IMR-90 (cell line): ENCODE data around the gene AFMID. TPM values are rescaled to one million over a fixed set of nuclear protein-coding genes. Genes with fewer than 3 reads are reported as not detected.

Experiments
- ATAC-seq: fragments of 200-7000 bp; cut with Tn5 transposase; 2 replicates; pipeline ENCODE4 v1.9.1; 2020; ENCODE audit warnings: low read depth, mild to moderate bottlenecking, moderate library complexity
- BruUV-seq: library from RNA; stranded (reverse); fragments of 400-500 nt; replicated peaks from 2 replicates; lab custom pipeline; 2021; lab: Mats Ljungman, UMichigan
- CTCF ChIA-PET: fragments of 300-600 bp; formaldehyde crosslinking; extraction: SDS; loops from one replicate; lab custom pipeline; 2021; ENCODE audit warnings: antibody characterized with exemption; lab: Yijun Ruan, JAX
- POLR2A ChIA-PET: fragments of 300-600 bp; sonication (Branson Sonifier 250); formaldehyde crosslinking; loops from one replicate; lab custom pipeline; 2022; ENCODE audit warnings: antibody characterized with exemption; ENCODE audit not compliant: unreplicated experiment; lab: Charles Lee
- DNase-seq: peaks from one replicate; pipeline ENCODE4 v3.0.0; 2013
- H2AFZ ChIP-seq: replicated peaks from 2 replicates; pipeline ENCODE3; 2013; ENCODE audit warnings: low read length, mild to moderate bottlenecking; ENCODE audit not compliant: poor library complexity
- H2AK5ac ChIP-seq: 2 replicates; pipeline ENCODE4 v1.6.1; 2013; ENCODE audit warnings: low read depth, low read length, inconsistent platforms
- H2AK9ac ChIP-seq: replicated peaks from 2 replicates; pipeline ENCODE3; 2013; ENCODE audit warnings: mild to moderate bottlenecking, low read depth, low read length, moderate library complexity; ENCODE audit not compliant: poor library complexity
- H2BK120ac ChIP-seq: 2 replicates; pipeline ENCODE4 v1.6.1; 2013; ENCODE audit warnings: low read depth, low read length, inconsistent platforms
- H2BK15ac ChIP-seq: 3 replicates; pipeline ENCODE4 v1.6.1; 2013; ENCODE audit warnings: low read depth, low read length, inconsistent platforms
- H2BK20ac ChIP-seq: 2 replicates; pipeline ENCODE4 v1.6.1; 2013; ENCODE audit warnings: low read depth, mild to moderate bottlenecking, inconsistent platforms, low read length, moderate library complexity
- H2BK5ac ChIP-seq: 2 replicates; pipeline ENCODE4 v1.6.1; 2013; ENCODE audit warnings: mild to moderate bottlenecking, low read depth, low read length, inconsistent platforms; ENCODE audit not compliant: poor library complexity, severe bottlenecking
- H3K14ac ChIP-seq: replicated peaks from 2 replicates; pipeline ENCODE4 v1.6.1; 2013; ENCODE audit warnings: low read depth, low read length, inconsistent platforms
- H3K18ac ChIP-seq: 2 replicates; pipeline ENCODE4 v1.6.1; 2013; ENCODE audit warnings: low read depth, low read length, control low read depth
- H3K23ac ChIP-seq: 2 replicates; pipeline ENCODE4 v1.6.1; 2013; ENCODE audit warnings: low read depth, low read length, inconsistent platforms
- H3K27ac ChIP-seq: 2 replicates; pipeline ENCODE4 v1.5.1; 2013; ENCODE audit warnings: mild to moderate bottlenecking, control low read depth, low read length; ENCODE audit not compliant: insufficient read depth
- H3K27me3 ChIP-seq: 2 replicates; pipeline ENCODE4 v1.6.1; 2013; ENCODE audit warnings: low read length; ENCODE audit not compliant: control insufficient read depth, insufficient read depth
- H3K36me3 ChIP-seq: 2 replicates; pipeline ENCODE4 v1.6.1; 2013; ENCODE audit warnings: low read length, mixed read lengths; ENCODE audit not compliant: control insufficient read depth, insufficient read depth
- H3K4ac ChIP-seq: 2 replicates; pipeline ENCODE4 v1.6.1; 2013; ENCODE audit warnings: low read depth, low read length, inconsistent platforms
- H3K4me1 ChIP-seq: 2 replicates; pipeline ENCODE4 v1.6.1; 2013; ENCODE audit warnings: low read length, mixed read lengths; ENCODE audit not compliant: control insufficient read depth, insufficient read depth
- H3K4me2 ChIP-seq: 2 replicates; pipeline ENCODE4 v1.6.1; 2013; ENCODE audit warnings: low read depth, mild to moderate bottlenecking, control low read depth, low read length, moderate library complexity
- H3K4me3 ChIP-seq: 2 replicates; pipeline ENCODE4 v1.5.1; 2013; ENCODE audit warnings: low read depth, mild to moderate bottlenecking, control low read depth, low read length, moderate library complexity; ENCODE audit not compliant: insufficient read depth
- H3K56ac ChIP-seq: 2 replicates; pipeline ENCODE4 v1.6.1; 2013; ENCODE audit warnings: low read length, inconsistent platforms; ENCODE audit not compliant: insufficient read depth; ENCODE audit errors: extremely low read depth
- H3K79me1 ChIP-seq, 2 experiments: 2 replicates each; pipeline ENCODE4 v1.6.1; 2013; ENCODE audit warnings: low read length in 2 of 2, inconsistent platforms in 1 of 2, low read depth in 1 of 2
- H3K9ac ChIP-seq: 2 replicates; pipeline ENCODE4 v1.6.1; 2013; ENCODE audit warnings: low read depth, low read length, control low read depth
- H3K9me1 ChIP-seq: 2 replicates; pipeline ENCODE4 v1.6.1; 2013; ENCODE audit warnings: low read length, inconsistent platforms; ENCODE audit not compliant: insufficient read depth
- H3K9me3 ChIP-seq: 2 replicates; pipeline ENCODE4 v1.6.1; 2013; ENCODE audit warnings: low read length; ENCODE audit not compliant: control insufficient read depth, insufficient read depth
- H4K20me1 ChIP-seq: 2 replicates; pipeline ENCODE4 v1.6.1; 2013; ENCODE audit warnings: low read length, inconsistent platforms; ENCODE audit not compliant: insufficient read depth
- H4K5ac ChIP-seq: 2 replicates; pipeline ENCODE4 v1.6.1; 2013; ENCODE audit warnings: mild to moderate bottlenecking, low read depth, low read length, control low read depth
- H4K8ac ChIP-seq, 2 experiments: 2 replicates each; pipeline ENCODE4 v1.6.1; 2013; ENCODE audit warnings: low read depth in 2 of 2, low read length in 2 of 2, control low read depth in 1 of 2, inconsistent platforms in 1 of 2
- H4K91ac ChIP-seq: 2 replicates; pipeline ENCODE4 v1.6.1; 2013; ENCODE audit warnings: low read depth, low read length, inconsistent platforms; ENCODE audit not compliant: insufficient read depth
- BHLHE40 ChIP-seq: fragments of 150-350 bp; IDR thresholded peaks from 2 replicates; pipeline ENCODE4 v1.6.1; 2016; ENCODE audit warnings: mild to moderate bottlenecking, low read depth, low read length
- CEBPB ChIP-seq: IDR thresholded peaks from 2 replicates; pipeline ENCODE4 v1.6.1; 2012; ENCODE audit warnings: low read depth, low read length, improper control_type of control experiment
- CHD1 ChIP-seq: IDR thresholded peaks from 2 replicates; pipeline ENCODE4 v1.6.1; 2012; ENCODE audit warnings: low read depth, low read length, improper control_type of control experiment
- CTCF ChIP-seq: conservative IDR thresholded peaks from 2 replicates; pipeline ENCODE4 v1.5.1; 2012; ENCODE audit warnings: mild to moderate bottlenecking, low read depth, low read length, improper control_type of control experiment
- FOS ChIP-seq: fragments of 150-350 bp; IDR thresholded peaks from 2 replicates; pipeline ENCODE4 v1.6.1; 2016; ENCODE audit warnings: low read depth, low read length
- MAFK ChIP-seq: IDR thresholded peaks from 2 replicates; pipeline ENCODE4 v1.6.1; 2012; ENCODE audit warnings: low read depth, low read length, improper control_type of control experiment
- MAZ ChIP-seq: IDR thresholded peaks from 2 replicates; pipeline ENCODE4 v1.6.1; 2012; ENCODE audit warnings: low read depth, mild to moderate bottlenecking, low read length, improper control_type of control experiment, moderate library complexity, borderline replicate concordance
- MXI1 ChIP-seq: IDR thresholded peaks from 2 replicates; pipeline ENCODE4 v1.6.1; 2012; ENCODE audit warnings: low read depth, mild to moderate bottlenecking, low read length, moderate library complexity, borderline replicate concordance
- NFE2L2 ChIP-seq: fragments of 150-350 bp; IDR thresholded peaks from 2 replicates; pipeline ENCODE4 v1.6.1; 2016; ENCODE audit warnings: low read depth, mild to moderate bottlenecking, low read length
- POLR2A ChIP-seq: IDR thresholded peaks from 2 replicates; pipeline ENCODE4 v1.6.1; 2012; ENCODE audit warnings: mild to moderate bottlenecking, low read depth, low read length
- RAD21 ChIP-seq: IDR thresholded peaks from 2 replicates; pipeline ENCODE4 v1.6.1; 2012; ENCODE audit warnings: low read length, improper control_type of control experiment
- RCOR1 ChIP-seq: IDR thresholded peaks from 2 replicates; pipeline ENCODE4 v1.6.1; 2012; ENCODE audit warnings: mild to moderate bottlenecking, low read length, improper control_type of control experiment; ENCODE audit not compliant: insufficient replicate concordance
- RFX5 ChIP-seq: IDR thresholded peaks from 2 replicates; pipeline ENCODE4 v1.8.0; 2012; ENCODE audit warnings: low read depth, mild to moderate bottlenecking, low read length, moderate library complexity
- SMC3 ChIP-seq: fragments of 150-350 bp; IDR thresholded peaks from 2 replicates; pipeline ENCODE4 v1.6.1; 2016; ENCODE audit warnings: low read depth, mild to moderate bottlenecking, antibody characterized with exemption, low read length, moderate library complexity
- USF2 ChIP-seq: fragments of 150-350 bp; IDR thresholded peaks from 2 replicates; pipeline ENCODE4 v1.6.1; 2017; ENCODE audit warnings: mild to moderate bottlenecking, antibody characterized with exemption, low read length, low read depth
- WGBS, 2 experiments: methylation state at CpG; one replicate each; pipeline versions ENCODE4 v1.1.5 to v1.1.7; 2013; ENCODE audit warnings: missing lambda C conversion rate in 2 of 2; ENCODE audit not compliant: insufficient read length in 1 of 2; ENCODE audit errors: extremely low coverage in 2 of 2; 5-methylcytosine and 5-hydroxymethylcytosine counted together
- dilution Hi-C: fragments of 300-500 bp; cut with HindIII; formaldehyde crosslinking; loops from one replicate; pipeline ENCODE4 v1.14.3; 2018; ENCODE audit warnings: low sequenced_read_pairs; ENCODE audit not compliant: unreplicated experiment
- in situ Hi-C: fragments of 300-500 bp; cut with MboI; formaldehyde crosslinking; loops from 3 replicates; pipeline ENCODE4 v1.14.3; 2019; ENCODE audit warnings: low sequenced_read_pairs, inconsistent platforms, mixed read lengths
- intact Hi-C: fragments of 100-400 bp; cut with micrococcal nuclease; formaldehyde crosslinking; loops from 2 replicates; pipeline ENCODE4 v1.10.0; 2022
- polyA plus RNA-seq, 3 experiments: library from polyadenylated mRNA; depleted of rRNA; stranded (reverse); fragments of >200 nt; gene quantifications; 2 replicates each; pipeline ENCODE4 v1.2.3, GENCODE V29; 2012; ENCODE audit warnings: low replicate concordance in 1 of 3
- total RNA-seq: library from RNA; depleted of rRNA; stranded (reverse); fragments of >200 nt; gene quantifications from 2 replicates; pipeline ENCODE4 v1.2.3, GENCODE V29; 2012
- TF ChIP-seq, protein P1 (sequence below): fragments of 150-350 bp; IDR thresholded peaks from 2 replicates; pipeline ENCODE4 v1.6.1; 2016; ENCODE audit warnings: low read depth, mild to moderate bottlenecking, low read length, moderate library complexity, borderline replicate concordance

Gene AFMID
- total and polyA plus RNA-seq, 2 of the 4 experiments (the other 2 are of a cell fraction), result 41.0 to 65.1 TPM

DNA sequence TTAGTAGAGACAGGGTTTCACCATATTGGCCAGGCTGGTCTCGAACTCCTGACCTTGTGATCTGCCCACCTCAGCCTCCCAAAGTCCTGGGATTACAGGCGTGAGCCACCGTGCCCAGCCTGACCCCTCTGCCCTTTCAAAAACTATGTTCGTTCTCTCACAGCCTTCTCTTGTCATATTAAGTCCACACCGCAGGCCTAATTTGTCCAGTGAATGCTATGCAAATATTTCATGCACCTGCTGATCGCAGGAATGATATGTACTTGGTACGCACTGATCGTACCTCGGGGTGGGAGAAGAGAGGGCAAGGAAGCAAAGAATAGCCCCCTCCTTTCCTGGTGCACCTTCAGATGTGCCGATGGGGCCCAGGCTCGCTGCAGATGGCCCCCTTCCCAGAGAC lies 23.9 kb downstream of the AFMID start:
- Histone ChIP-seq H2BK20ac (no peak overlapping the region), H3K4me1 (0 out of 2 replicates have a peak, but pooled peaks cover 1% of the 10 kb centered on the region), H3K36me3 (0 out of 2 replicates have a peak, but pooled peaks cover 1% of the 10 kb centered on the region), H4K8ac (no peak overlapping the region), H2BK5ac (no peak overlapping the region), H3K23ac (no peak overlapping the region), H4K91ac (no peak overlapping the region), H4K20me1 (no peaks in the 10 kb centered on the region), H2AK5ac (no peak overlapping the region), H3K9me1 (0 out of 2 replicates have a peak, but pooled peaks cover 2% of the 10 kb centered on the region), H3K27ac (no peak overlapping the region), H3K79me1 (peaks cover 0 to 9% of the 10 kb centered on the region in 2 experiments; a peak in 1 of 4 replicates), H2BK15ac (no peak overlapping the region), H2AFZ (no peak overlapping the region), H3K4me3 (no peak overlapping the region), H3K4me2 (no peak overlapping the region), H4K5ac (no peak overlapping the region), H3K9ac (no peak overlapping the region), H3K4ac (no peak overlapping the region), H3K9me3 (no peaks in the 10 kb centered on the region), H3K18ac (no peak overlapping the region), H3K14ac (no peak overlapping the region), H2AK9ac (no peak overlapping the region), H3K56ac (no peak overlapping the region), H2BK120ac (no peak overlapping the region), H3K27me3 (no peaks in the 10 kb centered on the region; the same call in 1 of the 2 replicates)
- POLR2A ChIA-PET, result no interaction called here
- DNase-seq (no peak), ATAC-seq (no peak)
- in situ Hi-C loops, result no loop called here
- no CpG with 5 or more reads among the region's 11 CpGs for WGBS, 2 experiments
- CTCF ChIA-PET, result no interaction called here
- dilution Hi-C loops, result no loop called here
- BruUV-seq, result no TSS peak
- no peak for TF ChIP-seq FOS
- TF ChIP-seq BHLHE40, result no peak
- TF ChIP-seq USF2, result no peak
- TF ChIP-seq CTCF, result no peak
- no peak for TF ChIP-seq RAD21
- TF ChIP-seq, protein P1, sequence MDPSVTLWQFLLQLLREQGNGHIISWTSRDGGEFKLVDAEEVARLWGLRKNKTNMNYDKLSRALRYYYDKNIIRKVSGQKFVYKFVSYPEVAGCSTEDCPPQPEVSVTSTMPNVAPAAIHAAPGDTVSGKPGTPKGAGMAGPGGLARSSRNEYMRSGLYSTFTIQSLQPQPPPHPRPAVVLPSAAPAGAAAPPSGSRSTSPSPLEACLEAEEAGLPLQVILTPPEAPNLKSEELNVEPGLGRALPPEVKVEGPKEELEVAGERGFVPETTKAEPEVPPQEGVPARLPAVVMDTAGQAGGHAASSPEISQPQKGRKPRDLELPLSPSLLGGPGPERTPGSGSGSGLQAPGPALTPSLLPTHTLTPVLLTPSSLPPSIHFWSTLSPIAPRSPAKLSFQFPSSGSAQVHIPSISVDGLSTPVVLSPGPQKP, result no peak
- TF ChIP-seq RFX5, result no peak
- TF ChIP-seq SMC3, result no peak
- TF ChIP-seq CEBPB, result no peak
- TF ChIP-seq MAZ, result no peak
- no peak for TF ChIP-seq MXI1
- no peak for TF ChIP-seq CHD1
- no peak for TF ChIP-seq RCOR1
- no peak for TF ChIP-seq NFE2L2
- TF ChIP-seq POLR2A, result no peak
- TF ChIP-seq MAFK, result no peak
- intact Hi-C loops, result no loop called here
